GM18909 (cell line): ENCODE data around the gene GCC1.

Experiments
- ATAC-seq: cut with Tn5 transposase; IDR thresholded peaks from one replicate; pipeline ENCODE4 v1.9.1; 2021; ENCODE audit warnings: mild to moderate bottlenecking; ENCODE audit not compliant: unreplicated experiment, poor library complexity

GCC1 gene, protein sequence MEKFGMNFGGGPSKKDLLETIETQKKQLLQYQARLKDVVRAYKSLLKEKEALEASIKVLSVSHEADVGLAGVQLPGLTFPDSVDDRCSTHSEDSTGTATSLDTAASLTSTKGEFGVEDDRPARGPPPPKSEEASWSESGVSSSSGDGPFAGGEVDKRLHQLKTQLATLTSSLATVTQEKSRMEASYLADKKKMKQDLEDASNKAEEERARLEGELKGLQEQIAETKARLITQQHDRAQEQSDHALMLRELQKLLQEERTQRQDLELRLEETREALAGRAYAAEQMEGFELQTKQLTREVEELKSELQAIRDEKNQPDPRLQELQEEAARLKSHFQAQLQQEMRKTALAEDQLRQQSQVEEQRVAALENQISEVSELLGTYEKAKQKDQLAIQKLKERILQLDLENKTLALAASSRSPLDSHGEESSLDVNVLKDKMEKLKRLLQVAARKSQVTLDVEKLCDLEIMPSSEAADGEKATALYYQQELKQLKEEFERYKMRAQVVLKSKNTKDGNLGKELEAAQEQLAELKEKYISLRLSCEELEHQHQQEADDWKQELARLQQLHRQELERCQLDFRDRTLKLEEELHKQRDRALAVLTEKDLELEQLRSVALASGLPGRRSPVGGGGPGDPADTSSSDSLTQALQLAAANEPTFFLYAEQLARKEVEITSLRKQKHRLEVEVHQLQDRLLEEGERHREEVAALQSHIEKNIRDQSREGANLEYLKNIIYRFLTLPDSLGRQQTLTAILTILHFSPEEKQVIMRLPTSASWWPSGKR

DNA sequence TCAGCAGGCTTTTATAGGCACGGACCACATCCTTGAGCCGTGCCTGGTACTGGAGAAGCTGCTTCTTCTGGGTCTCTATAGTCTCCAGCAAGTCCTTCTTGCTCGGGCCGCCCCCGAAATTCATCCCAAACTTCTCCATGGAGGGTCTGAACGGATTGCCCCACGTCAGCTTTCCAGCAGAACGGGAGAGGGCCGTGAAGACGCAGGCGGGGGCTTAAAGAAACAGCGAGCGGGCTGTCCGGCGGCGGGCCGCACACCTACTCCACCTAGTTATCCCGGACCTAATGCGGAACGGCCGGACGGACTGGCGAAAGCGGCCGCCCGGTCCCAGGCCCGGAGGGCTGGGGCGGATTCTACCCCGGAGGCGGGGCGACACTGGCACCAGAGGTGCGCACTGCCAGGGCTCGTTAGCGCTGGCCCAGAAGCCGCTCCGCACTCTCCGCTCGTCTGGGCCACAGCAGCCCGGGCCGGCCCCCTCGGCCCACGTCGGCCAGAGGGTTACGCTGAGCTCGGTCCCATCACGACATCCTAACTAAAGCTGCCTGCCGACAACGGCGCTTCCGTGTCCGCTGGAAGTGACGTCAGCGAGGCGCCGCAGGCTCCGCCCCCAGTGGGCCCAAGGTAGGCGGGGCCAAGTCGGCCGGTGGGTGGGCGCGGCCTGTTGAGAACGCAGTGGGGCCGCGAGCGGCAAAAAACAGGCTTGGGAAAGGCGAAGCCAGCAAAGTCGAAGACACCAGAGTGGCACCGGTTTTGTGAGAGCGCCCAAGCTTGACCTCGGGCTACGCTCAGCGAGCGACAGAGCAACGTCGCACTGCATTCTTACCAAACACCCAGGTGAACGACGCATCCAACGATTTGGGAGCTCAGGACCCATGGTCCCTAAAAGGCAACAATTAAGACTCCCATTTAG lies at the start of gene GCC1:
GCC1 (minus strand) TSS at position 553 of the 910 bp plus-strand sequence; CDS start at position 139, 414 bp downstream.
- peak; percentile 84 for ATAC-seq

GRCh38 chr7:127632276-127632910 lies 47.0 kb upstream of the GCC1 start:
- no peak for ATAC-seq

- ATAC-seq = peak; percentile 77
These were observed 44.0 kb upstream of the GCC1 start for GRCh38 chr7:127629268-127629854.

DNA sequence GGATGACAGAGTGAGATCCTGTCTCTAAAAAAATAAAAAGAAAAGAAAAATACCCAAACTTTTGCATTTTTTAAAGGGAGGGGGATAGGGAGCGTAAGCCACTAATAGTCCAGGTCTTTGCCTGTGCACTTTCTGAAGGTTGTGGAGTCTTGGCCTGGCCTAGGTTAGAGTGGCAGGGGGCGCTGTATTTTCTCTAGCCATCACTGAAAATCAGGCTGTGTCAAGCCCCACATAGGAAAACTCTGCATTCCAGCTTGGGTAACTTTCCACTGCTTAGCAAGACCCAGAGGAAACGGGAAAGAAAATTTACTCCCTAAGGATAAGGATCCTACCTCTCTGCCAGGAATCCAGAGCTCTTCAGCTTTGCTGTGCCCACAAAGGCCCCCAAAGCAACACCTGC lies 43.0 kb upstream of the GCC1 start:
- ATAC-seq = no peak

DNA sequence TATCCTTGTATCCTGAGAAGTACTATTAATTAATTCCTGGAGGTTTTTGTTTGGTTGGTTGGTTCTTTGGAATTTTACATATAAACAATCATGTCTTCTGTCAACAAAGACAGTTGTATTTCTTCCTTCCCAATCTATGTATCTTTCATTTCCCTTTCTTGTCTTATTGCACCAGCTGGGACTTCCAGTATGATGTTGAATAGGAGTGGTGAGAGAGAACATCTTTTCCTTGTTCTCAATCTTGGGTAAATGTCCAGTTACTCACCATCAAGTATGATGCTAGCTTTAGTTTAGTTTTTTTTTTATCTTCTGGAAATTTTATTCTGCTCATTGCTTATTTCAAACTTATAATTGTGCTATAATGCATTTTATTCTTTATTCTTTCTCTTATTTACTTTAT lies 39.9 kb upstream of the GCC1 start:
- ATAC-seq = no peak

DNA sequence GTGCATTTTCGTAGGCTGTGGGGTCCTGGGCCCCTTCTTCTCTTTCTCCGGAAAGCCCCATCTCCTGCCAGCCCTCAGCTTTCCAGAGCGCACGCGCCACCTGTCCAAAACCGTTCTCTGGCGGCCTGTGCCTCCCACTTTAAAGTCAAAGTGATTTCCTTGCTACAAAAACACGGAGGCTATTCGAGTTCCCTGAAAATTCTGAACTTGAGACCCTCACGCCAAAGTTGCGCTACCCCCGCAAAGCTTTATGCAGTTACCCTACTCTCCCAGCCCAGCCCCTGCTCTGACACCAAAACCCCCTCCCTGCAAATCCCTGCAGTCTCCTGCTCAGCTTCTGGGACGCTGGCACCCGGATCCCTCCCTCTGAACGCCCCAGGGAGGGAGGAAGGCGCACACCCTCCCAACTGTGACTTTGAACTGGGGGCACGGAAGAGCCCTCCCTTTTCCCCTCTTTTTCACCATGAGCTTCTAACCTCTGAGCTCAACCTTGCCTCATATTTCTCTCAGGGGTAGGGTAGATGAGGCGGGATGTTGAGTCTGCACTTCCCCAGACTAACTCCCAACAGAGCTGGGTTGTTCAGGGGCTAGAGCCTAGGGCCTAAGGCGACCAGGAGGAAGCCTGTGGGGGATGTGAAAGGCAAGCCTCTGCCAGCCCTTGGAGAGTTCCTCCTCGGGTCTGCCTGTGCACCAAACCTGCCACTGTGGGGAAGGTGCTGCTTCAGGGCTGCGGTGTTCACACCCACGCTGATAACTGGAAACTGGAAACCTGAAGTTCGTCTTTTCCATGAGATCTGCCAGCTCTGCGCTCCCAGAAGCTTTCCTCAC lies 35.2 kb upstream of the GCC1 start:
- ATAC-seq = no peak

DNA sequence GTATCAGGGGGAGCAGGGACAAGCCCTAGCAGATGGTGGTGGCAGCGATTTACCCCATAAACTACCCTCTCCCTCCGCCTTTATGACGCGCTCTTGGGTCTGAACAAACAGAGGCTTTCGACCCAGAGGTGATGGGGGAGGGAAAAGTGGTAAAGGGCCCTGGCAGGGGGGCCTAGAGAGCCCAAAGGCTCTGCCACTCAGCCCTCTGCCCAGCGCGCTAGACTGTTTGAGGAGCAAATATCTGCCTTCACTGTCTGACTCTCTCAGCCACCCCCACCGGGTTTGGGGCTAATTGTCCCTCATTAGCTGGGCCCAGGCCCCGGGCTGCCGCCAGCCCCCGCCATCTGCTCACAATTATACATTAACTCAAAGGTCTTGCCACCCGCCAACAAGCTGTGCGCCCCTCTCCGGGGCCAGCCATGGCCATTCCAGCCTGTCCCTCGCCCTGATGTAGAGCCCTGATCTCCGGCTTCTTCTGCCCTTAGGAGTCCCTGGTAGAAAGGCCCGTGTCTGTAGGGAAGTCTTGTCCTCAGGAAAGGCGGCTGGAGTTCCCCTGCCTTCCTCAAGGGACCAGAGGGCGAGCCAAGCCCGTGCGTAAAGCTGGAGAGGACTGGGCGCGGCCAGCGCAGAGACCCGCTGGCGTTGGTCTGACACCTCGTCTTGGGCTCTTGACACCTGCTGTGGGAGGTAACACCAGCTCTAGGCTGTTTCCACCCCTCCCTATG lies 34.4 kb upstream of the GCC1 start:
- ATAC-seq = no peak

- ATAC-seq = no peak
These were observed 33.4 kb upstream of the GCC1 start for GRCh38 chr7:127618775-127619174.

- ATAC-seq = no peak
These were observed 32.6 kb upstream of the GCC1 start, which contains the start of gene PAX4 for GRCh38 chr7:127618042-127618441. PAX4 (minus strand) TSS chr7:127618142; CDS start chr7:127615928, 2,214 bp downstream.

GRCh38 chr7:127616724-127617123 lies 31.3 kb upstream of the GCC1 start:
- ATAC-seq = no peak

GRCh38 chr7:127612263-127612662 lies 26.9 kb upstream of the GCC1 start:
- no peak for ATAC-seq

DNA sequence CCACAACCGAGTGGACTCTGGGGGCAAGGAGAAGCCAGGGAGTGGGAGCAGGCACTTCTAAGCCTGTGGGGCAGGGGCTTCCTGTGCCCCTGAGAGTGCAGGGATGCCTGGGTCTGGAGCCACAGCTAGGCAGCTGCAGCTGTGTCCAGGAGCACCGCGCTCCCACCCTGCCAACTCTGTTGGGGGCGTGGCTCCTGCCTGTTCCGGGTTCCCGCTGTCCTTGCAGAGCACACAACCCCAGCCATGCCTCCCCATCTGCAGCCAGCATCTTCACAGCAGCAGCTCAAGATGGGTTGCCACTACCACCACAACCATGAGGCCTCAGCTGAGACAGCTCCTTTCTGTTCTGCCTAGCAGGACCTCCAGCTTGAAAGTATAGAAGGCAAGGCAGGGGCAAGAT lies 23.9 kb upstream of the GCC1 start:
- ATAC-seq = no peak

GRCh38 chr7:127608446-127608845 lies 23.1 kb upstream of the GCC1 start:
- ATAC-seq = no peak

GRCh38 chr7:127600885-127601284 lies 15.5 kb upstream of the GCC1 start:
- no peak for ATAC-seq

- no peak for ATAC-seq
These were observed 12.9 kb upstream of the GCC1 start for GRCh38 chr7:127598318-127598717.

DNA sequence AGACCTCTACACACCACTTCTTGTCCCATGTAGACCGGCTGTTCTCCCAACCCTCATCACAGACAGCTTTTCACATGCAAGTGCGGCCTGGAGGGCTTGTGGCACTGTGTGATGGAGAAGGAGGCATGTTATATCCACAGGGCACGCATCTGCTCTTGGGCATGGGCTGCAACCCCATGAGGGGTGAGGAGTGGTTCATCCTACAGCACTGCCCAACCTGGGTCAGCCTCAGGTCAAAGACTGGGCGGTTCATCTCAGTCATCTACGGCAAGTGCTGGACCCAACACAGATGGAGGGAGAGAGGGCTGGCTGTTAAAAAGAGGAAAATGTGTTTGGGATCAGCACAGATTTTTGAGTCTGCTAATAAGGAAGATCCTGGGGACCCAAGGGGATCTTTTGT lies 10.3 kb upstream of the GCC1 start:
- ATAC-seq = no peak

DNA sequence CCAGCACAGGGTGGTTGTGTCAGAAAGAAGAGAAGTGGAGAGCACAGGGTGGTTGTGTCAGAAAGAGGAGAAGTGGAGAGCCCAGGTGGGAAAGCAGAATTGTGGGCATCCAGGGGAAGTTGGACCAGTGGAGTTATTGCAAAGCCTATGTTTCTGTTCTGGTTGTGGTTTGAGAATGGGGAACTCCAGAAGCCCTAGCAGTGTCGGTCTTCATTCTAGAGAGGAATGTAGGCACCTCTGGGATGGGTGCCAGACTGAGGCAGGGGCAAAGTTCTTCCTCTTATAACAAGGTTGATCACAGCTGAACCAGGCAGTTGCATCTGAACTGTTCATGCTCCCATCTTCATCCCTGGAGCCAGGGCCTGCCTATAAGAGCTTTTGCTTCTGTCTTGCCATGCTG lies 9.1 kb upstream of the GCC1 start:
- no peak for ATAC-seq

- no peak for ATAC-seq
These were observed 7.2 kb upstream of the GCC1 start for GRCh38 chr7:127592550-127592949.
